Kidney epithelial cell (primary cell): ENCODE results near the gene JADE1. TPM values are rescaled to one million over a fixed set of nuclear protein-coding genes. Genes with fewer than 3 reads are reported as not detected.

ENCODE experiments used
- DNase-seq: peaks from one replicate; pipeline ENCODE4 v3.0.0-alpha.2; 2010; ENCODE audit warnings: low read depth
- H3K27me3 ChIP-seq: 2 replicates; pipeline ENCODE4 v1.6.0; 2011; ENCODE audit warnings: low read length; ENCODE audit not compliant: control insufficient read depth, insufficient read depth
- H3K36me3 ChIP-seq: 2 replicates; pipeline ENCODE4 v1.5.1; 2011; ENCODE audit warnings: low read length; ENCODE audit not compliant: control insufficient read depth, insufficient read depth
- H3K4me3 ChIP-seq: 2 replicates; pipeline ENCODE4 v1.5.1; 2011; ENCODE audit warnings: low read depth, mild to moderate bottlenecking, control low read depth, low read length
- CTCF ChIP-seq: IDR thresholded peaks from 2 replicates; pipeline ENCODE4 v1.5.1; 2011; ENCODE audit warnings: mild to moderate bottlenecking, moderate library complexity, low read length, control low read depth, inconsistent platforms; ENCODE audit not compliant: insufficient read depth, poor library complexity, severe bottlenecking
- total RNA-seq: library from RNA; depleted of rRNA; stranded (reverse); fragments of >200 nt; gene quantifications from 2 replicates; pipeline ENCODE4 v1.2.3, GENCODE V29; 2015

Gene JADE1
- total RNA-seq, 1 donor from 2014 or later, result 16.1 TPM

- Histone ChIP-seq H3K36me3 (no peaks in the 10 kb centered on the region), H3K4me3 (no peak overlapping the region), H3K27me3 (no peaks in the 10 kb centered on the region)
- no peak for DNase-seq
- no peak for TF ChIP-seq CTCF
Measured at GRCh38 chr4:128877934-128878333, 68.4 kb downstream of the JADE1 start.

GRCh38 chr4:128879283-128879682, 69.8 kb downstream of the JADE1 start:
- Histone ChIP-seq H3K27me3 (no peaks in the 10 kb centered on the region), H3K4me3 (no peak overlapping the region), H3K36me3 (no peaks in the 10 kb centered on the region)
- DNase-seq, result no peak
- no peak for TF ChIP-seq CTCF

GRCh38 chr4:128879971-128880370, 70.5 kb downstream of the JADE1 start:
- no peak for DNase-seq
- TF ChIP-seq CTCF, result no peak
- Histone ChIP-seq H3K36me3 (no peaks in the 10 kb centered on the region), H3K27me3 (no peaks in the 10 kb centered on the region), H3K4me3 (no peak overlapping the region)

DNA sequence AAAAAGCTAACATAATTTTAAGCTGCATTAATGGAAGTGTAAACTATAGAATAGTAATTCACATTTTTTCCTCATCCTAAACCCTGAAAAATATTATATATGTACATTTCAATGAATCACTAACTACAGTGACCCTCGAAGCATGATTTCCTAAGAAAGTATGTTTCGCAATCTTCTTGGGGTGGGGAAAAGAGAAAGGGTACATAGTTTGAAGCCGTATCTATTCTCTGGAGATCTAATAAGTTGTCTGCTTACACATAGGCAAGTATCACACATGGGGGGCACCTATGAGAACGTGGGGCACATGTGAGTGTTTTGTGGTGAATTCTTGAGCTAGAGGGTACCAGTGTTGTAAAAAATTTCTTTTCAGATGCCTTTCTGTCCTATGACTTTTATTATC, 71.2 kb downstream of the JADE1 start:
- no peaks in the 10 kb centered on the region for H3K27me3 ChIP-seq
- no peak overlapping the region for H3K4me3 ChIP-seq
- no peaks in the 10 kb centered on the region for H3K36me3 ChIP-seq
- DNase-seq, result no peak
- TF ChIP-seq CTCF, result no peak

- Histone ChIP-seq H3K4me3 (no peak overlapping the region), H3K27me3 (no peaks in the 10 kb centered on the region), H3K36me3 (no peaks in the 10 kb centered on the region)
- TF ChIP-seq CTCF, result no peak
- no peak for DNase-seq
Measured at GRCh38 chr4:128904821-128905220, 95.3 kb downstream of the JADE1 start.

- H3K27me3 ChIP-seq, result no peaks in the 10 kb centered on the region
- TF ChIP-seq CTCF, result no peak
Measured at GRCh38 chr4:128906581-128906980, 97.1 kb downstream of the JADE1 start.

More at GRCh38 chr4:128906581-128906980, 97.1 kb downstream of the JADE1 start:
- DNase-seq, result no peak
- H3K4me3 ChIP-seq, result no peak overlapping the region
- no peaks in the 10 kb centered on the region for H3K36me3 ChIP-seq
